Natural killer cell (primary cell): ENCODE results near the gene EPS8. TPM values are rescaled to one million over a fixed set of nuclear protein-coding genes. Genes with fewer than 3 reads are reported as not detected.

Source experiments
- ATAC-seq, 3 donors: fragments of 150-1000 bp in 2 of 3; fragments of 200-7000 bp in 1 of 3; cut with Tn5 transposase; 1 replicate in 1 of 3; 2 replicates in 2 of 3; pipeline ENCODE4 v1.10.0; 2021; ENCODE audit warnings: mild to moderate bottlenecking in 2 of 3, moderate library complexity in 2 of 3
- DNase-seq, 2 donors: peaks; one replicate each; pipeline versions ENCODE4 v3.0.0 to v3.0.0-alpha.2; 2013 to 2021; ENCODE audit warnings: mixed read lengths in 1 of 2
- H3K27ac ChIP-seq: one replicate; pipeline ENCODE4 v1.5.1; 2013; ENCODE audit warnings: mild to moderate bottlenecking, low read length
- H3K27me3 ChIP-seq: one replicate; pipeline ENCODE4 v1.6.1; 2013; ENCODE audit warnings: low read length; ENCODE audit not compliant: control insufficient read depth, insufficient read depth
- H3K36me3 ChIP-seq: one replicate; pipeline ENCODE4 v1.6.1; 2013; ENCODE audit warnings: low read length; ENCODE audit not compliant: control insufficient read depth, insufficient read depth
- H3K4me1 ChIP-seq: one replicate; pipeline ENCODE4 v1.6.1; 2013; ENCODE audit warnings: low read length; ENCODE audit not compliant: control insufficient read depth, insufficient read depth
- H3K4me3 ChIP-seq: one replicate; pipeline ENCODE4 v1.5.1; 2013; ENCODE audit warnings: low read length
- H3K9me3 ChIP-seq: one replicate; pipeline ENCODE4 v1.6.1; 2013; ENCODE audit warnings: low read length; ENCODE audit not compliant: control insufficient read depth, insufficient read depth
- H3K27ac Mint-ChIP-seq, 2 donors: one replicate each; pipeline ENCODE4 v1.8.0; 2022; ENCODE audit warnings: mild to moderate bottlenecking in 2 of 2, mixed read lengths in 2 of 2, moderate library complexity in 1 of 2
- H3K27me3 Mint-ChIP-seq, 2 donors: one replicate each; pipeline ENCODE4 v1.8.0; 2022; ENCODE audit warnings: low read depth in 2 of 2, mixed read lengths in 2 of 2
- H3K36me3 Mint-ChIP-seq: one replicate; pipeline ENCODE4 v1.8.0; 2022; ENCODE audit warnings: mixed read lengths
- H3K4me1 Mint-ChIP-seq, 2 donors: one replicate each; pipeline ENCODE4 v1.8.0; 2022; ENCODE audit warnings: mixed read lengths in 2 of 2
- H3K4me3 Mint-ChIP-seq: one replicate; pipeline ENCODE4 v1.8.0; 2022; ENCODE audit warnings: mild to moderate bottlenecking, moderate library complexity, mixed read lengths
- H3K9me3 Mint-ChIP-seq, 2 donors: one replicate each; pipeline ENCODE4 v1.8.0; 2022; ENCODE audit warnings: mixed read lengths in 2 of 2
- WGBS: methylation state at CpG from one replicate; pipeline ENCODE4 v1.1.7; 2013; ENCODE audit warnings: missing lambda C conversion rate; ENCODE audit not compliant: insufficient coverage; 5-methylcytosine and 5-hydroxymethylcytosine counted together
- intact Hi-C: fragments of 100-400 bp; cut with micrococcal nuclease; formaldehyde crosslinking; loops from one replicate; pipeline ENCODE4 v1.14.2; 2022
- total RNA-seq, 4 donors: library from RNA; stranded (reverse); fragments of 120-200 nt in 1 of 4; gene quantifications; one replicate each; pipeline versions ENCODE4 v1.2.3 to v1.2.4, GENCODE V29; 2013 to 2022
- TF ChIP-seq, protein P1 (sequence below): fragments of 200-600 bp; IDR thresholded peaks from one replicate; pipeline ENCODE4 v1.8.0; 2022; ENCODE audit warnings: antibody characterized with exemption

EPS8 gene
- total RNA-seq, 3 donors from 2014 or later (not counting 1 experiment from before 2014, with no cell fraction given) = 1.5 to 2.6 (median 1.5) TPM

DNA sequence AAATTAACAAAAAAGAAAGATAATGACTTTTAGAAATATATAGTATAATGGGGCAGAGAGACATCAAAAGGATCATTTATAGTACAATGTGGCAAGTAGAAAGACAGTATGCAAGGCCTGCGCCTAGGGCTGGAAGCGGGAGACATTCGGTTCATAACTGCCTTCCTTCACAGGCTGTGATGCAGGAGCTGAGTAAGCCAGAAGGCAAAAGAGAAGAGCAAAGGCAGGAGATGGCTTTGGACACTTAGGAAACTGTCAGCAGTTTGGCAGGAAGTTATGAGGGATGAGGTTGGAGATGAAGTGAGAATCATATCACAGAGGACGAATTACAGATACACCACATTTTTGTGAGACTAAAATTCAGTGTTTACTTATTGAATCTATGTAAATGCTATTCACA is 97.8 kb downstream of the EPS8 start:
- Mint-ChIP-seq H3K4me3 (no peak overlapping the region), H3K4me1 (no peaks in the 10 kb centered on the region), H3K27me3 (peaks cover 2 to 10% of the 10 kb centered on the region in 2 donors), H3K27ac (no peak overlapping the region), H3K36me3 (no peaks in the 10 kb centered on the region), H3K9me3 (peaks cover 0 to 2% of the 10 kb centered on the region in 2 donors)
- H3K4me1 ChIP-seq = no peaks in the 10 kb centered on the region
- no peaks in the 10 kb centered on the region for H3K27me3 ChIP-seq
- ATAC-seq = no peak
- no peak overlapping the region for H3K27ac ChIP-seq
- no peaks in the 10 kb centered on the region for H3K36me3 ChIP-seq
- DNase-seq = no peak
- WGBS = 88% methylated on average over 3 of the region's 4 CpGs
- intact Hi-C loops = no loop called here
- H3K9me3 ChIP-seq = no peaks in the 10 kb centered on the region
- no peak overlapping the region for H3K4me3 ChIP-seq
- TF ChIP-seq, protein P1, sequence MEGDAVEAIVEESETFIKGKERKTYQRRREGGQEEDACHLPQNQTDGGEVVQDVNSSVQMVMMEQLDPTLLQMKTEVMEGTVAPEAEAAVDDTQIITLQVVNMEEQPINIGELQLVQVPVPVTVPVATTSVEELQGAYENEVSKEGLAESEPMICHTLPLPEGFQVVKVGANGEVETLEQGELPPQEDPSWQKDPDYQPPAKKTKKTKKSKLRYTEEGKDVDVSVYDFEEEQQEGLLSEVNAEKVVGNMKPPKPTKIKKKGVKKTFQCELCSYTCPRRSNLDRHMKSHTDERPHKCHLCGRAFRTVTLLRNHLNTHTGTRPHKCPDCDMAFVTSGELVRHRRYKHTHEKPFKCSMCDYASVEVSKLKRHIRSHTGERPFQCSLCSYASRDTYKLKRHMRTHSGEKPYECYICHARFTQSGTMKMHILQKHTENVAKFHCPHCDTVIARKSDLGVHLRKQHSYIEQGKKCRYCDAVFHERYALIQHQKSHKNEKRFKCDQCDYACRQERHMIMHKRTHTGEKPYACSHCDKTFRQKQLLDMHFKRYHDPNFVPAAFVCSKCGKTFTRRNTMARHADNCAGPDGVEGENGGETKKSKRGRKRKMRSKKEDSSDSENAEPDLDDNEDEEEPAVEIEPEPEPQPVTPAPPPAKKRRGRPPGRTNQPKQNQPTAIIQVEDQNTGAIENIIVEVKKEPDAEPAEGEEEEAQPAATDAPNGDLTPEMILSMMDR = no peak

DNA sequence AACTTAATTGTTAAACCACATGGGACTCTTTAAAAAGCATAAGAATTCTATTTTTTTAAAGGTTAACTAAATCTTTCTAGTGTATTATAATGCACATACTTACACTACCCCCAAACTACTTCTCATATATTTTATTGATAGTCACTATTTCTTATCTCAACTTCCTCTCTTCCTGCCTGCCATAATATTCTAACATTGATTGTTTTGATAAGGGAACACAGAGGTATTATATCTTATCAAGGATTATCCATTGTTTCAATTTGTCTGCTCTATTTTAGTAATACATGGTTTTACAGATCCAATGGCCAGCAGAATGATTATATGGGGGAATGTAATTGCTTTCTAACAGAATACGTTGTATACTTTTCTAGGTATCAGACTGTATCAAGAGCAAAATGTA is 98.9 kb downstream of the EPS8 start:
- Mint-ChIP-seq H3K9me3 (peaks cover 0 to 2% of the 10 kb centered on the region in 2 donors), H3K27me3 (peaks cover 5 to 12% of the 10 kb centered on the region in 2 donors), H3K4me1 (no peaks in the 10 kb centered on the region), H3K4me3 (no peak overlapping the region), H3K36me3 (no peaks in the 10 kb centered on the region), H3K27ac (no peak overlapping the region)
- no peak overlapping the region for H3K27ac ChIP-seq
- intact Hi-C loops = no loop called here
- no peak for DNase-seq
- H3K4me3 ChIP-seq = no peak overlapping the region
- no peaks in the 10 kb centered on the region for H3K4me1 ChIP-seq
- no peak for ATAC-seq
- 71% methylated on average over 1 of the region's 1 CpG for WGBS
- H3K36me3 ChIP-seq = no peaks in the 10 kb centered on the region
- no peaks in the 10 kb centered on the region for H3K9me3 ChIP-seq
- TF ChIP-seq, protein P1 = no peak
- H3K27me3 ChIP-seq = peaks cover under 1% of the 10 kb centered on the region

DNA sequence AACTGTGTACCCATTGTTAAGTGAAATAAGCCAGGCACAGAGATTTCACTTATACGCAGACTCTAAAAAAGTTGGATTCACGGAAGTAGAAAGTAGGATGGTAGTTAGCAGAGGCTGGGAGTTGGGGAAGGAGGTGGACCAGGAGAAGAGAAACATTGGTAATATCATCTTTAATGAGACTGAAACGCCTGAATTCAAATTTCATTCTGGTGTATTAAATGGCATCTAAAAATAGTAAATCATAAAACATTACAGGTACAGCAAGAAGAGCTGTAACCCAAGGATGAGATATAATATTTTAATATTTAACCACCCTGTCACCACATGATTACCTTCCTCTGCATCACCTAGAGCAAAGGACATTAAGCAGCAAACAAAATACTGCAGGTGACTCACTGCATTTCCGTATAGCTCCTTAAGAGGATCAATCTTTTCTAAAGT is 99.4 kb downstream of the EPS8 start:
- Histone ChIP-seq H3K27me3 (peaks cover 2% of the 10 kb centered on the region), H3K9me3 (no peaks in the 10 kb centered on the region), H3K4me1 (no peaks in the 10 kb centered on the region), H3K36me3 (no peaks in the 10 kb centered on the region), H3K27ac (no peak overlapping the region), H3K4me3 (no peak overlapping the region)
- Mint-ChIP-seq H3K27ac (no peak overlapping the region), H3K36me3 (no peaks in the 10 kb centered on the region), H3K9me3 (peaks cover 0 to 4% of the 10 kb centered on the region in 2 donors), H3K4me3 (no peak overlapping the region), H3K27me3 (peaks cover 8 to 18% of the 10 kb centered on the region in 2 donors), H3K4me1 (no peaks in the 10 kb centered on the region)
- TF ChIP-seq, protein P1 = no peak
- WGBS = 83% methylated on average over 3 of the region's 4 CpGs
- no peak for ATAC-seq
- DNase-seq = no peak
- intact Hi-C loops = no loop called here
